Glutamatergic neuron (in vitro differentiated cells): ENCODE measurements around the gene SRSF10. TPM values are rescaled to one million over a fixed set of nuclear protein-coding genes. Genes with fewer than 3 reads are reported as not detected.
"Not testable (repeated sequence)": the region's sequence is repeated elsewhere in the genome, so short reads cannot be mapped to it uniquely, and the experiment has no call there.

Source experiments
- DNase-seq: peaks from one replicate; pipeline ENCODE4 v3.0.0; 2022
- H3K27ac Mint-ChIP-seq: one replicate; pipeline ENCODE4 v1.8.0; 2020; ENCODE audit warnings: mild to moderate bottlenecking, mixed read lengths, inconsistent platforms; ENCODE audit not compliant: unreplicated experiment
- H3K27me3 Mint-ChIP-seq: one replicate; pipeline ENCODE4 v1.8.0; 2020; ENCODE audit warnings: mild to moderate bottlenecking, moderate library complexity, mixed read lengths, inconsistent platforms; ENCODE audit not compliant: unreplicated experiment
- H3K36me3 Mint-ChIP-seq: one replicate; pipeline ENCODE4 v1.8.0; 2020; ENCODE audit warnings: mild to moderate bottlenecking, mixed read lengths, inconsistent platforms; ENCODE audit not compliant: unreplicated experiment
- H3K4me1 Mint-ChIP-seq: one replicate; pipeline ENCODE4 v1.8.0; 2020; ENCODE audit warnings: mild to moderate bottlenecking, low read depth, mixed read lengths, inconsistent platforms; ENCODE audit not compliant: unreplicated experiment
- H3K4me3 Mint-ChIP-seq: one replicate; pipeline ENCODE4 v1.8.0; 2020; ENCODE audit warnings: mild to moderate bottlenecking, mixed read lengths, inconsistent platforms; ENCODE audit not compliant: unreplicated experiment
- H3K9me3 Mint-ChIP-seq: one replicate; pipeline ENCODE4 v1.8.0; 2020; ENCODE audit warnings: mild to moderate bottlenecking, moderate library complexity, mixed read lengths, inconsistent platforms; ENCODE audit not compliant: unreplicated experiment
- total RNA-seq: library from RNA; stranded (reverse); fragmentation: NEBNext Ultra II Directional; extraction: Animal tissue kit (Norgen Biotek cat#: 25700); gene quantifications from one replicate; pipeline ENCODE4 v1.2.1, GENCODE V29; 2021; ENCODE audit not compliant: unreplicated experiment
- TF ChIP-seq, protein P1 (sequence below): fragments of 200-600 bp; sonication (generic); IDR thresholded peaks from one replicate; pipeline ENCODE4 v1.5.0; 2021; ENCODE audit not compliant: partially characterized antibody, unreplicated experiment

The SRSF10 gene
- total RNA-seq, 1 donor from 2014 or later = 158 TPM

DNA sequence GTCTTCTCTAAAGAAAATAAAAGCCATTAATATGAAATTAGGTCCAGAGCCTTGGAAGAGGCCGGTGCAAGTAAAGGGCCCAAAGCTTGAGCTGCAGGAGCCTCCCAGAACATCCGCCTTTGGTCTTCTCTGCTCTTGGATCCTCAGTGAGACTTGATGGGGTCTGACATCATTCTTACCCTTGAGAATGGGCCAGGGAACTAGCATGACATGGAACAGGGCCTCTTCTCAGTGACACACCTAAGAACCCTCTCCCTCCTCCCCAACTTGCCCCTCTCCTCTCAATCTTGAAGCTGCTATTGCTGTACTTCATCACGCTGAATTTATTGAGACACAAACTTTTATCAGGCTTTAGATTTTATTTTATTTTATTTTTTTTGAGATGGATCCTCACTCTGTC, 40.3 kb upstream of the SRSF10 start:
- no peaks in the 10 kb centered on the region for H3K4me1 Mint-ChIP-seq
- DNase-seq = no peak
- H3K9me3 Mint-ChIP-seq = peaks cover 1% of the 10 kb centered on the region
- H3K27ac Mint-ChIP-seq = no peak overlapping the region
- no peaks in the 10 kb centered on the region for H3K36me3 Mint-ChIP-seq
- peaks cover 2% of the 10 kb centered on the region for H3K27me3 Mint-ChIP-seq
- H3K4me3 Mint-ChIP-seq = no peak overlapping the region
- TF ChIP-seq, protein P1, sequence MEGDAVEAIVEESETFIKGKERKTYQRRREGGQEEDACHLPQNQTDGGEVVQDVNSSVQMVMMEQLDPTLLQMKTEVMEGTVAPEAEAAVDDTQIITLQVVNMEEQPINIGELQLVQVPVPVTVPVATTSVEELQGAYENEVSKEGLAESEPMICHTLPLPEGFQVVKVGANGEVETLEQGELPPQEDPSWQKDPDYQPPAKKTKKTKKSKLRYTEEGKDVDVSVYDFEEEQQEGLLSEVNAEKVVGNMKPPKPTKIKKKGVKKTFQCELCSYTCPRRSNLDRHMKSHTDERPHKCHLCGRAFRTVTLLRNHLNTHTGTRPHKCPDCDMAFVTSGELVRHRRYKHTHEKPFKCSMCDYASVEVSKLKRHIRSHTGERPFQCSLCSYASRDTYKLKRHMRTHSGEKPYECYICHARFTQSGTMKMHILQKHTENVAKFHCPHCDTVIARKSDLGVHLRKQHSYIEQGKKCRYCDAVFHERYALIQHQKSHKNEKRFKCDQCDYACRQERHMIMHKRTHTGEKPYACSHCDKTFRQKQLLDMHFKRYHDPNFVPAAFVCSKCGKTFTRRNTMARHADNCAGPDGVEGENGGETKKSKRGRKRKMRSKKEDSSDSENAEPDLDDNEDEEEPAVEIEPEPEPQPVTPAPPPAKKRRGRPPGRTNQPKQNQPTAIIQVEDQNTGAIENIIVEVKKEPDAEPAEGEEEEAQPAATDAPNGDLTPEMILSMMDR = no peak

DNA sequence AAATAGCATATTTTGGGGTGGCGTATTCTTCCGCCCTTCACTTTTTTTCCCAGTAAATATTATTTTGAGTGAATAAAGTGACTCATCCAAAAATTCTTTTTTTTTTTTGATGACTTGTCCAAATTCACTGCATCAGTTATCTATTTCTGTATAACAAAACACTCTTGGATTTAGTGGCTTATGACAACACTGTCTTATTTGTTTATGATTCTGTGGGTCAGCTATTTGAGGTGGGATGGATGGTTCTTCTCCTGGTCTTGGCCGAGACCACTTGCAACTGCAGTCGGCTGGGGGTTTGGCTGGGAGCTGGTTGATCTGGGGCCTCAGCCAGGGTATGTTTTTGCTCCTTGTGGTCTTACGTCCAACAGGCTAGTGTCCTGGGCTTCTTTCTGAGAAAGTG, 39.9 kb upstream of the SRSF10 start:
- no peaks in the 10 kb centered on the region for H3K36me3 Mint-ChIP-seq
- H3K27me3 Mint-ChIP-seq = peaks cover 2% of the 10 kb centered on the region
- DNase-seq = no peak
- H3K4me3 Mint-ChIP-seq = no peak overlapping the region
- TF ChIP-seq, protein P1 = no peak
- H3K9me3 Mint-ChIP-seq = peaks cover 1% of the 10 kb centered on the region
- no peak overlapping the region for H3K27ac Mint-ChIP-seq
- no peaks in the 10 kb centered on the region for H3K4me1 Mint-ChIP-seq

DNA sequence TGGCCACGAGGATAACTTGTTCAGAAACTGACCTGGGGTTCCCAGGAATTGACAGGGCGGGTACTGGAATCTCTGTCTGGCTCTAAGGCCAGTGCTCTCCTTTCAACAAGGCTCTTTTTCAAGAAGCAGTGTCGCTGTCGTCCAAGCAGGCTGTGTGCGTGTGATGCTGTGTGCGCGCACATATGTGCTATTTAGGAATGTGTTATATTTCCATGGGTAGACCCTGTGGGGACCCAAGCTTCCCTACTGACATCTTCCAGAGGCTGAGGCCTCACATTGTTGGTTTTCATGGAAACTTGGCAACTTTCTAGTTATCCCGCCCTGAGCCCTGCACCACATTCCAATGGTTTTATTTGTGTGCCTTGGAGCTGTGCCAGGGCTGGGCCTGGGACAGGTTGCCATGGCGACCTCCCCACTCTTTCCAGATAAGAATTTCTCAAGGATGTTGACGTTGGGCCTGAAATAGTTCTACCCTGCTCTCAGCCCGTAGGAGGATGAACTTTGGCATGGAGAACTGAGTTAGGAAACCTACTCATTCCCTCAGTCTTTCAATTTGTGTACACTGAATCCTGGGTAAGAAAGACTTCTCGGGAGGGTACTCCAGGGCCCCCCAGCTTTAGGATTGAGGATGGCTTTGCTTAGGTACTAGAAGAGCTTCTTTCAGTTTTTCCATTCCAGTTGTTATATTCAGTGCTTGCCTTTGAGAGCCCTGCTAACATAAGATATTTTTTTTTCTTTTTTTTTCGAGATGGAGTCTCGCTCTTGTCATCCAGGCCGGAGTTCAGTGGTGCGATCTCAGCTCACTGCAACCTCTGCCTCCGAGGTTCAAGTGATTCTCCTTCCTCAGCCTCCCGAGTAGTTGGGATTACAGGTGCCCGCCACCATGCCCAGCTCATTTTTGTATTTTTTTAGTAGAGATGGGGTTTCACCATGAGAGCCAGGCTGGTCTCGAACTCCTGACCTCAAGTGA, 38.8 kb upstream of the SRSF10 start:
- Mint-ChIP-seq H3K36me3 (no peaks in the 10 kb centered on the region), H3K9me3 (peaks cover 1% of the 10 kb centered on the region), H3K27me3 (peaks cover 2% of the 10 kb centered on the region), H3K4me1 (no peaks in the 10 kb centered on the region), H3K4me3 (no peak overlapping the region), H3K27ac (no peak overlapping the region)
- TF ChIP-seq, protein P1 = no peak
- no peak for DNase-seq

DNA sequence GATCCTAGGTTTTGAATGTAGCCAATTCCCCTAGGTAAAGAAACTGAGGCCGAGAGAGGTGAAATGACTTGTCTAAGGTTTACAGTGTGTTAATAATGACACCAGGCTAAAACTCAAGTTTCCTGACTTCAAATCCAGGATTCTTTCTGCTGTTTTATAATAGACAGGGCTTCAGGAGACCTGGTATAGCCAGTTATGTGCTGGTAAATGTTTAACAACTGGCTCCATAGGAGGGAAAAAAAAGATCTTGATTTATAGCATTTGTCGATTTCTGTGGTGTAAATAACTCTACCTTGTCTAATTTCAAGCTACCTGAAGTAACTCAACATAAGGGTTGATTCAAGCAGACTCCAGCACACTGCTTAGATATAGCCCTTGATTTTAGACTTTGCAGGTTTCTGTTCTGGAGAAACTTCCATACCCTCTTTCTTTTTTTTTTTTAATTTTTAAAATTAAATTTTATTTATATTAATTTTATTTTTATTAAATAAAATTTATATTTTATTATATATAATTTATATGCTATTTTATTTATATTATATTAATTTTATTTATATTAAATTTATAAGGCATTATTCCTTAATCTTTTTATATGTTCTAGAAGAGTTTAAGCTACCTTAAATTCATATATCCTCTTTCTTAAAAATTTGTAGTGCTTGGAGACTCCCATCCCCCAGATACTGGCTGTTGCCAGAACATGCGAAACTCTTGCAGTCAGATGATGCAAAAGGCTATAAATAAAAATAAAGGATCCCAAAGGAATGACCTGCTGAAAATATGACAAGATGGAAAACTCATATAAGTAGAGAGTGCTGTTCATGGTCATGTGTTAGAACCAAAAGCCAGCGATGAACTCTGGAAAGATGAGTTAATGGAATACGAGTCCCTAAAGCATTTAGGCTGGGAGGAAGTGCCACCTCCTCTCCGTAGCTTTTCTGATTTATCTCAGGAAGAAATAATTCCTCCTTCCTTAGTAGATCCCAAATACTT, 35.4 kb upstream of the SRSF10 start:
- no peak overlapping the region for H3K27ac Mint-ChIP-seq
- no peak overlapping the region for H3K4me3 Mint-ChIP-seq
- no peaks in the 10 kb centered on the region for H3K4me1 Mint-ChIP-seq
- TF ChIP-seq, protein P1 = no peak
- no peak for DNase-seq
- H3K27me3 Mint-ChIP-seq = peaks cover 3% of the 10 kb centered on the region
- H3K36me3 Mint-ChIP-seq = no peaks in the 10 kb centered on the region
- no peaks in the 10 kb centered on the region for H3K9me3 Mint-ChIP-seq

DNA sequence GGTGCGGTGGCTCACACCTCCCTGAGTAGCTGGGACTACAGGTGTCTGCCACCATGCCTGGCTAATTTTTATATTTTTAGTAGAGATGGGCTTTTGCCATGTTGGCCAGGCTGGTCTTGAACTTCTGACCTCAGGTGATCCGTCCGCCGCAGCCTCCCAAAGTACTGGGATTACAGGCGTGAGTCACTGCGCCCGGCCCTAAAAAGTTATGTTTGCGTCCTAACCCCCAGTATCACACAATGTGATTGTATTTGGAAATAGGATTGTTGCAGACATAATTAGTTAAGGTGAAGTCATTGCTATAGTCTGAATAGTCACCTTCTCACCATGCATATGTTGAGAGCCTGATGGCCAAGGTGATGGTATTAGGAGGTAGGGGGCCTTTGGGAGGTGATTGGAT, 32.8 kb upstream of the SRSF10 start:
- H3K4me3 Mint-ChIP-seq, H3K9me3 Mint-ChIP-seq, H3K36me3 Mint-ChIP-seq, H3K27ac Mint-ChIP-seq, DNase-seq, H3K4me1 Mint-ChIP-seq, H3K27me3 Mint-ChIP-seq: not testable (repeated sequence)
